Prostate gland (tissue), 2 donors: ENCODE data around the gene C12orf50.

Source experiments
- CTCF ChIP-seq, 4 experiments: fragments of 200-600 bp in 2 of 4; fragments of 450-650 bp in 2 of 4; sonication (generic) in 2 of 4; IDR thresholded peaks; 1 replicate in 3 of 4; 2 replicates in 1 of 4; pipeline ENCODE4 v1.5.1; 2016 to 2019; ENCODE audit warnings: antibody characterized with exemption in 4 of 4, mild to moderate bottlenecking in 2 of 4, moderate library complexity in 2 of 4
- POLR2AphosphoS5 ChIP-seq: sonication (generic); formaldehyde crosslinking; IDR thresholded peaks from one replicate; pipeline ENCODE4 v1.6.1; 2017; ENCODE audit warnings: antibody characterized with exemption

- TF ChIP-seq CTCF (IDR thresholded peaks at IDR 0.05) (no peak), POLR2AphosphoS5 (no peak)
Measured at GRCh38 chr12:87988534-87988933, 40.7 kb downstream of the C12orf50 start.
